Activated CD4-positive, alpha-beta T cell treated with anti-CD3 and anti-CD28 coated beads, Interleukin-2, amount 10 ng/mL, durations not matched to agents 7 days and 5 days (primary cell): Measurements from ENCODE around the gene SMAD5. TPM values are rescaled to one million over a fixed set of nuclear protein-coding genes. Genes with fewer than 3 reads are reported as not detected.

Source experiments
- CTCF ChIA-PET: fragments of 350-600 bp; sonication (Branson Sonifier 250); formaldehyde crosslinking; loops from one replicate; lab custom pipeline; 2021; ENCODE audit warnings: antibody characterized with exemption; lab: Charles Lee
- POLR2A ChIA-PET: fragments of 350-600 bp; sonication (Branson Sonifier 250); formaldehyde crosslinking; loops from one replicate; lab custom pipeline; 2021; ENCODE audit warnings: antibody characterized with exemption; lab: Charles Lee
- DNase-seq: peaks from one replicate; pipeline ENCODE4 v3.0.0-alpha.2; 2020
- H3K27ac Mint-ChIP-seq: one replicate; pipeline ENCODE4 v1.8.0; 2021; ENCODE audit warnings: mild to moderate bottlenecking, moderate library complexity, mixed read lengths
- H3K27me3 Mint-ChIP-seq: one replicate; pipeline ENCODE4 v1.8.0; 2021; ENCODE audit warnings: mixed read lengths
- H3K36me3 Mint-ChIP-seq: one replicate; pipeline ENCODE4 v1.8.0; 2021; ENCODE audit warnings: low read depth, mixed read lengths
- H3K4me1 Mint-ChIP-seq: one replicate; pipeline ENCODE4 v1.8.0; 2021; ENCODE audit warnings: mixed read lengths
- H3K4me3 Mint-ChIP-seq: one replicate; pipeline ENCODE4 v1.8.0; 2021; ENCODE audit warnings: mild to moderate bottlenecking, moderate library complexity, mixed read lengths
- H3K9me3 Mint-ChIP-seq: one replicate; pipeline ENCODE4 v1.8.0; 2021; ENCODE audit warnings: mixed read lengths
- total RNA-seq, 2 experiments: library from RNA; stranded (reverse); gene quantifications; one replicate each; pipeline ENCODE4 v1.2.3, GENCODE V29; 2021

The SMAD5 gene
- 1 to 10 TPM; 8.6 to 9.3 TPM for total RNA-seq

DNA sequence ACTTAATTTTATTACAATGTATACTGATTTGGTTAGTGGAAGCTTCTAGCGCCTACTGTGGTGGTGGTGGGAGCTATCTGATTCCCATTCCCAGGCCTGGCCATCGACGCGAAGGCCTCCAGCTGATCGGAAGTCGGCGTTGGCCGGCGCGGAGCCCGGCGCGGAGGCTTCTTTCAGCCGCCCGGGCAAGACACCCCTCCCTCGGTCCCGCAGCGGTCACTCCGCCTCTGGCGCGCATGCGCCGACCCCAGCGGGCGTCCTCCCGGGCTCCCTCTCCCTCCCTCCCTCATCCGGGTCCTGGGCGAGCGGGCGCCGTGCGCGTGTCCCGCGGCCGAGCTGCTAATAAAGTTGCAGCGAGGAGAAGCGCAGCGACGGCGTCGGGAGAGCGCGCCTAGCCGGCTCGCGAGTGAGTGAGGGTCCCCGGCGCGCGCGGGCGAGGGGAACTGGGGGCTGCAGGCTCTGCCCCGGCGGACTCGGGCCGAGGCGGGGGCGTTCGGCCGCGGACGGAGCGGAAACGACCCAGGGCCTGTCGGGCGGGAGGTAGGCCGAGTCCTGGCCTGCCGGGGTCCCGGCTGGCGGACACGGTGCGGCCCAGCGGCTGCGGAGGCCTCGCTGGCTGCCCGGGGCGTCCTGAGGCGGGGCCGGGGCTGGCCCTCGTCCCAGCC is at the start of gene SMAD5:
TSS of gene SMAD5 (plus strand) at position 289 of the 665 bp plus-strand sequence. CDS start 20,916 bp downstream, outside the sequence.
- CTCF ChIA-PET: interaction anchor here (1.0 kb wide), 1 partner anchor 8 kb away, joined by 3 read pairs; no protein-coding TSS in a partner anchor
- Mint-ChIP-seq H3K9me3 (no peaks in the 10 kb centered on the region), H3K4me1 (peaks cover 18% of the 10 kb centered on the region), H3K27me3 (peaks cover 56% of the 10 kb centered on the region), H3K36me3 (no peaks in the 10 kb centered on the region), H3K27ac (peak within 1 kb of the TSS; percentile 80), H3K4me3 (peak within 1 kb of the TSS; percentile 81)
- DNase-seq: peak; percentile 74
- POLR2A ChIA-PET: no interaction called here

DNA sequence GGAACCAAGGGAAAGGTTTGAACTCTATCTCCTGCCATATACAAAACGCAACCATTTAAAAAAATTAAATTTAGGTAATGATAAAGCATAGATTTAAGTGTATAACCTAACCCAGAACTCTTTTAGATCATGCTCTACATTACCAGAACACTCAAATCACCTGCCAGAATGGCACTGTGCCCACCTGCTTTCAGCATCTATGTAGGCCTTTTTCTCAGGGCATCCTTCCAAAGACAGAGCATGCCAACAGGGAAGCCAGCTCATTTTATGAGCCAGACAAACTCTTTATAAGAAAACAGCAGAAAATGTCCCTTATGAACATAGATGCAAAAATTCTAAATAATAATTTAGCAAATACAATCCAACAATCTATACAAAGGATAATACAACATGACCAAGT is 47.9 kb upstream of the SMAD5 start:
- H3K36me3 Mint-ChIP-seq: peaks cover 1% of the 10 kb centered on the region
- H3K4me1 Mint-ChIP-seq: no peaks in the 10 kb centered on the region
- peaks cover 35% of the 10 kb centered on the region for H3K27me3 Mint-ChIP-seq
- DNase-seq: no peak
- no peak overlapping the region for H3K27ac Mint-ChIP-seq
- POLR2A ChIA-PET: no interaction called here
- CTCF ChIA-PET: interaction anchor here (0.6 to 1.3 kb wide), 2 partner anchors 8 to 17 kb away, joined by 3 to 5 read pairs; no protein-coding TSS in a partner anchor
- no peaks in the 10 kb centered on the region for H3K9me3 Mint-ChIP-seq
- no peak overlapping the region for H3K4me3 Mint-ChIP-seq

DNA sequence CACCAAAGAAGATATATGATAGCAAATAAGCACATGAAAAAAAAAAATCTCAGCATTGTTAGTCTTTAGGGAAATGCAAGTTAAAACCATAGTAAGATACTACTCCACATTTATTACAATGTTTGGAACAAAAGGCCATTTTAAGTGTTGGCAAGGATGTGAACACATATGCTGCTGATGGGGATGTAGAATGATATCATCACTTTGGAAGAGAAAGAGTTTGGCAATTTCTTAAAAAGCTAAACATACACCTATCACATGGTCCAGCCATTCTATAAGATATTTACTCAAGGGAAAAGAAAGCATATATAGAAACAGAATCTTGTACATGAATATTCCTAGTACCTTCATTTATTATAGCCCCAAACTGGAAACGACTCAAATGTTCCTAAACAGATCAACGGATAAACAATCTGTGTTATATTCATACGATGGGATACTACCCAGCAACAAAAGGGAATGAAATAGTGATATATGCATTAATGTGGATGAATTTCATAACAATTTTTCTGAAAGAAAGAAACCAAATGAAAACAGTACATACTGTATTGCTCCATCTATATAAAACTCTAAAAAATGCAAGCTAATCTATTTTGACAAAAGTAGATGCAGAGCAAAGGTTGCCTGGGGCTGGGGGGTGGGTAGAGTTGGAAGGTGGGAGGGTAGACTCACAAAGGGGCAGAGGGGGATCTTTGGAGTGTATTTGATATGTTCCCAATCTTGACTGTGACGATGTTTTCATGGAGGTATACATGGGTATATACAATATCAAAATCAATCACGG is 45.7 kb upstream of the SMAD5 start:
- ChIA-PET POLR2A (no interaction called here), CTCF (interaction anchor here (0.7 kb wide), 1 partner anchor 31 kb away, joined by 4 read pairs; no protein-coding TSS in a partner anchor)
- no peaks in the 10 kb centered on the region for H3K36me3 Mint-ChIP-seq
- peaks cover 20% of the 10 kb centered on the region for H3K27me3 Mint-ChIP-seq
- DNase-seq: no peak
- no peak overlapping the region for H3K27ac Mint-ChIP-seq
- H3K4me1 Mint-ChIP-seq: no peaks in the 10 kb centered on the region
- H3K4me3 Mint-ChIP-seq: no peak overlapping the region
- no peaks in the 10 kb centered on the region for H3K9me3 Mint-ChIP-seq

DNA sequence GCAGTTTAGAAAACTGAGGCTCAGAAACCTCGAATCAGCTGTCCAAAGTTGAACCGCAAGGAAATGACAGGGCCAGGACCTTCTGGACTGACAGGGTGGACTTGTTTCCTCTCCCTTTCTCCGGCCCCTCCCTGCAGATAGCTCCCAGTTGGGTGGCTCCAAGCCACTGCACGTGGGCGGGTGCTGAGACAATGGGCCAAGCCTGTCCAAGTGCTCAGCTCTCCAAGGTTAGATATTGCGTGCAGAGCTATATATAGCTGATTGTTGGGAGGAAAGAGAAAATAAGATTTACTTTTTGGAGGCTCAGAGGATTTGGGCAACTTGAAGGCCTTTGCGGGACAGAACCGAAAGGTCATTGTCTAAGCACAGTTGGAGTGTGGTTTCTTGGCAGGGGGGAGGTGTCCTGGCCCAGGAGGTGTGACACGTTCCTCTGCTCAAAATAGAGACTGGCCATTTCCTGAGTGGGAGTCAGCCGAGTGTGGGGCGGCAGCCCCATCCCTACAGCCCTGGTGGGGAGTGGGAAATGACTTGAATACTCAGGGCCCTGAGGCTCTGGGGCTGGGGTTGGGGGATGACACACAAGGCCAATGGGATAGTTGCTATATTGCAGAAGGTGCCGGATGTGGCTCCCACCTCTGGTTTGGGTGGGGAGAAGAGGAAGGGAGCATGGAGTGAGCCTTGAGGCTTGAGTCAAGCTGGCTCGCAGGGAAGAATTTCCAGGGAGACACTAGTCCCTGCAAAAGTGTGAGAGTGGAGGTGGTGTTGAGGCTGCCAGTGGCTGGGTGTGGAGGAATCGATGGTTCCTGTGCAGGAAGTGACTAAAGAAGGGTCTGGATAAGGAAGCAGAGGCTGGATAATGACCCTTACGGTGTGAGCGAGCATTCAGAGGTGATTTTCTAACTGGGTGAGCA is 44.4 kb upstream of the SMAD5 start:
- POLR2A ChIA-PET: no interaction called here
- Mint-ChIP-seq H3K27me3 (peaks cover 23% of the 10 kb centered on the region), H3K4me3 (no peak overlapping the region), H3K4me1 (no peaks in the 10 kb centered on the region), H3K36me3 (no peaks in the 10 kb centered on the region), H3K9me3 (no peaks in the 10 kb centered on the region), H3K27ac (no peak overlapping the region)
- CTCF ChIA-PET: no interaction called here
- no peak for DNase-seq

DNA sequence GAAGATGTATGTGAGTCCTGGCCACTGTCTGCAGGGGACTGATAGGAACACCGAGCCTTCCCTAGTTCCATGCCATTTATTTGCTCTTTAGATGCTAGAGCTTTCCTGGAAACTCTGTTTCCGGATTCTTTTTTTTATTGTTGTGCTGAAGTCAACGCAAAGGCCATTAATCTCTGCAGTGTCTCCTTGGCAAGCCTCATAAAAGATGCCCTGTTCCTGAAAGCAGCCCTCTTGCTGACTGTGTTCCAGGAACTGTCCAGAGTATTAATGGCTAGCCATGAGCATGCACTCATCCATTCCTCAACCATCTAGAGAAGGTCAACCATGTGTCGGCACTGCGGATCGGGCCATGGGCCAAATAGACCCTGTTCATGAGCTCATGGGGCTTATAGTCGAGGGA is 42.9 kb upstream of the SMAD5 start:
- peaks cover 27% of the 10 kb centered on the region for H3K27me3 Mint-ChIP-seq
- no peak overlapping the region for H3K27ac Mint-ChIP-seq
- ChIA-PET POLR2A (no interaction called here), CTCF (no interaction called here)
- H3K4me1 Mint-ChIP-seq: no peaks in the 10 kb centered on the region
- no peak overlapping the region for H3K4me3 Mint-ChIP-seq
- no peaks in the 10 kb centered on the region for H3K9me3 Mint-ChIP-seq
- no peak for DNase-seq
- no peaks in the 10 kb centered on the region for H3K36me3 Mint-ChIP-seq

DNA sequence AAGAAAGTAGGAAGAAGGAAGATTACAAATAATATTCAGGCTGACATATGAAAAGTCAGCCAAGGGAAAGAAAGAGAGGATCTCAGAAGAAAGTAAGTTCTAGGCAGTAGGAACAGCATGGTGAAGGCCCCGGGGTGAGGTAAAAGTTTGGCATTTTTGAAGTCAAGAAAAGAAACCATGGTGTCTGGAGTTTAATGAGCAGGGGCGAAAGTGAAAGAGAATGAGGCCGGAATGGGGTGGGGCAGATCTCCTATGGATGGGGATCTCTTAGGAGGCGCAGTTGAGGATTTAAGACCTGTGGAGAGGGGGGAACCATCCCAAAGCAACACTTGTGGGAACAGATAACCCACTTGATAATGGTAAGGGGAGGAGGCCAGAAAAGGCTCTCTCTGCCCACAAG is 42.3 kb upstream of the SMAD5 start:
- no peaks in the 10 kb centered on the region for H3K4me1 Mint-ChIP-seq
- H3K9me3 Mint-ChIP-seq: no peaks in the 10 kb centered on the region
- no peak for DNase-seq
- H3K27ac Mint-ChIP-seq: no peak overlapping the region
- peaks cover 28% of the 10 kb centered on the region for H3K27me3 Mint-ChIP-seq
- ChIA-PET CTCF (no interaction called here), POLR2A (no interaction called here)
- no peaks in the 10 kb centered on the region for H3K36me3 Mint-ChIP-seq
- no peak overlapping the region for H3K4me3 Mint-ChIP-seq

DNA sequence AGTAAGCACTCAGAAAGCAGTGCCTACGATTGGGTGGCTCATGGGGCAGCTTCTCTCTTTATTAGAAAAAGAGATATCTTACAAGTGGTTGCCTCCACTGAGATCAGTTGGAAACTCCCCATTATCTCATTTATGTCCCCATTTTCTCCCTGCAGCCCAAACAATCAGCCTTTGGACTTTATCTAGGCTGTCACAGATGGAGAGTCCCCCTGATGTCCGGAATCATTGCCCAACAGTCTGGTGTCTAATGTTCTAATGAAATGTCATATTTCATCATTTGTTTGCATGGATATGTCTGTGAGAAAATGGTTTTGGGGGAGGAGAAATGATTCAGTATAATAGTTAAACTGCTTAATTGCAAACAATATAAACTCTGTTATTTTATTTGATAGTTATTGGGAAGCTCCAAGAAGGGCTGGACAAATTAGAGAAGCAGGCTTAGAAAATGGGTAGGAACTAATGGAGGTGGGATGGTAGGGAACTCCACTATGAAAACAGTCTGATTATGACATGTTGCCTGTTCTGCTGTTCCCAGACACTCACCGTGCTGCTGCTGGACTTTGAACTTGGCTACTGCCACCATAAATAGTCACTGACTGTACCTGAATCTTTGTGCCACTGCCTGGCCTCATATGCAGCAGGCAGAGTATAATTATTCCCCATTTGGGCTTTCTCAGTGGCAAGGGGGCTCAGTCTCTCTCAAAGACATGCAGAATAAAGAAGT is 38.3 kb upstream of the SMAD5 start:
- Mint-ChIP-seq H3K9me3 (no peaks in the 10 kb centered on the region), H3K27ac (no peak overlapping the region), H3K27me3 (peaks cover 29% of the 10 kb centered on the region), H3K4me3 (no peak overlapping the region), H3K4me1 (no peaks in the 10 kb centered on the region), H3K36me3 (no peaks in the 10 kb centered on the region)
- POLR2A ChIA-PET: no interaction called here
- CTCF ChIA-PET: no interaction called here
- no peak for DNase-seq

DNA sequence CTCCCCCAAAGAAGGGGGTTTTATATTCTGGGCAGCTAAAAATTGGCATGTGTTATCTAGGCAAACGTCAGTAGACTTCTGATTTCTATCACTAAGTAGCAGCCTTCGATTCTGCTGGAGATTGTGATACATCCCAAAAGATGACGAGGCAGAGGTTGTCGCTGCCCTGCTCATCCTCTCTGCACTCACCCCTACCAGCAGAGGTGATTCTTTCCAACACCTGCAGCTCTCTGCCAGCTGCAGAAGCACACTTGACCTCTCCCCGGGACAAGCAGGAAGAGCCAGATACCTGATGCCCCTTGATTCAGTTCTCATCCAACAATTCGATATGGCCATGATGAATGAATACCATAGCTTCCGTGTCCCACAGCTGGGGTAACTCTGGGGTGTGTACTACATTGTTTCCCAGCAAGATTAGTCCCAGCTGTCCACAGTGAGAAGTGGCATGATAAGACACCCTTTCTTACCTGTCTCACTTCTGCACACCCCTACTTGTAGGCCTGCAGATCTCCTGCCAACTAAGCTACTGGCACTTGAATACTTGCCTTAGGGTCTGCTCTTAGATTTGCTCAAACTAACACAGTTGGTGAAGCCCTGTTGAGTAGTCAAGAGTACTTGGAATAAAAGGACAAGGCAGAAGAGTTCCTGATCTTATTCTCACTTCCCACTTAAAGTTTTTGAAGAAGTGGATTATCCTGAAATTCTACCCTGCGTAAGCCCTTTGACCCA is 37.6 kb upstream of the SMAD5 start:
- DNase-seq: no peak
- H3K9me3 Mint-ChIP-seq: no peaks in the 10 kb centered on the region
- H3K27ac Mint-ChIP-seq: no peak overlapping the region
- H3K36me3 Mint-ChIP-seq: no peaks in the 10 kb centered on the region
- ChIA-PET CTCF (no interaction called here), POLR2A (no interaction called here)
- H3K27me3 Mint-ChIP-seq: peaks cover 27% of the 10 kb centered on the region
- H3K4me1 Mint-ChIP-seq: no peaks in the 10 kb centered on the region
- H3K4me3 Mint-ChIP-seq: no peak overlapping the region

DNA sequence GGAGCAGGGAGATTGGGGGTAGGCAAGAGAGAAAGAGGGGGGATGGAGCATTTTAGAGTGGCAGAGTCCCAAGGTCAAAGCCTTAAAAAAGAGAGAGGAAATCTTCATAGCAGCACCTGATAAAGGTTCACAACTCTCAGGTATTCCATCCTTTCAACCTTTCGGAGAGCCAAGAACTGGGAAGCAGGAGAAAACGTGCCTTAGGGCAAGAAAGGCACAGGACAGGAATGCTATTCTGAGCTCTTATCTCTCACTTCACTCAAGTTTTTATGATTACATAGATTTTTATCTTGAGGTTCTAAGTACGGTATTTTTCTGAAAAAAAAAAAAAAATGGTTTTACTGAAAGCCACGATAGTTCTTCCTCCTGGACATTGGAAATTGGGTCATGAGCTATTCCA is 34.5 kb upstream of the SMAD5 start:
- ChIA-PET POLR2A (no interaction called here), CTCF (no interaction called here)
- DNase-seq: no peak
- no peaks in the 10 kb centered on the region for H3K9me3 Mint-ChIP-seq
- H3K36me3 Mint-ChIP-seq: no peaks in the 10 kb centered on the region
- no peak overlapping the region for H3K4me3 Mint-ChIP-seq
- no peaks in the 10 kb centered on the region for H3K4me1 Mint-ChIP-seq
- peaks cover 26% of the 10 kb centered on the region for H3K27me3 Mint-ChIP-seq
- no peak overlapping the region for H3K27ac Mint-ChIP-seq

DNA sequence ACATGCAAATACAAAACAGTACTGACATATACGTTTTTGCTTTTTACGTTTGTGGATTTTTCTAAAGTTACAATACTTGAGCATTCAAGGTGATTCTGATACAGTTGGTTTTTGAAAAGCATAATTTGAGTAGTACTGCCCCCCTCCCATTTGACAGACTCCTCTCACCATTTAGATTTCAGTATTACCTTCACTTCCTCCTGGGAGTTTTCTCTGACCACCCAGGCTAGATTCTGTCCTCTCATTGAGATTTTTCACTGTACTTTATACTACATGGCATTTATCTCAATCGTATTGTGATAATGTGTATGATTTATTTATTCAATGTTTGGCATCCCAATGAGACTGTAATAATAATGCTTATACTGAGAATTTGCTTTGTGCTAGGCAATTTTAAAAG is 32.8 kb upstream of the SMAD5 start:
- no peak for DNase-seq
- Mint-ChIP-seq H3K27ac (no peak overlapping the region), H3K4me3 (no peak overlapping the region), H3K4me1 (no peaks in the 10 kb centered on the region), H3K27me3 (peaks cover 22% of the 10 kb centered on the region), H3K36me3 (no peaks in the 10 kb centered on the region), H3K9me3 (no peaks in the 10 kb centered on the region)
- ChIA-PET CTCF (no interaction called here), POLR2A (no interaction called here)

DNA sequence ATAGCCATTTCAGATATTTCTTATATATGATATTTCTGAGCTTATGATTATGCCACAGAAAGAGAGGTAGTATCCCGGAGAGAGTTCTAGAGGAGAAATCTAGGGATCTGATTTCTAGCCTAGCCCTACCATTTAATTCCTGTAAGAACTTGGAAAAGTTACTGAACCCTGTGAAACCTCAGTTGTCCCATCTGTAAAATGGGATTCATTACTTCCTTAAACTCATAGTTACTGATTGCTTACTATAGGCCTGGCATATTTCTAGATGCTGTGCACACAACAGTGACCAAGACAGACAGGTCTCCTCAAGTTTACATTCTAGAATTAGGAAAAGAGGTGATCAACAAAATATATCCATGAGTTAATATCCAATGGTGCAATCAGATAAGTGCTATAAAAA is 30.8 kb upstream of the SMAD5 start:
- no peak overlapping the region for H3K4me3 Mint-ChIP-seq
- peaks cover 14% of the 10 kb centered on the region for H3K27me3 Mint-ChIP-seq
- no peaks in the 10 kb centered on the region for H3K36me3 Mint-ChIP-seq
- no peak overlapping the region for H3K27ac Mint-ChIP-seq
- H3K9me3 Mint-ChIP-seq: no peaks in the 10 kb centered on the region
- no peak for DNase-seq
- CTCF ChIA-PET: interaction anchor here (0.6 to 1.5 kb wide), 2 partner anchors 17 to 819 kb away, joined by 3 read pairs; no protein-coding TSS in a partner anchor
- H3K4me1 Mint-ChIP-seq: no peaks in the 10 kb centered on the region
- POLR2A ChIA-PET: no interaction called here

DNA sequence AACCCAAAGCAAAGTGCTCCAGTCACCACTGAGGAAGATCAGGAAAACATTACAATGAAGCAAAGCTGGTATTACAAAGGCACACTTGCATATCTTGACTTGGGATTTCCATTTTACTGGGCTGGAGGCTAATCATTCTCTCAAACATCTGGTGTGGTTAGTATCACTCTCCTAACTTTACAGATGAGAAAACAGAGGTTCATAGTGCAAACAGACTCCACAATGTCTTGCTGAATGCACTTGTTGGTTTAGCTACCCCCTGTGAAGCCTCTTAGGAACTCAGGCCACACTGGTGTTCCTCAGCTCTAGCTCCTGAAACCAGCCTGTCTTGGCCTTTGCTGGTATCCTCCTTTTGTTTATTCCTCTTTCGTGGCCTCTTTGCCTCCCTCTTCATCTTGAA is 29.5 kb upstream of the SMAD5 start:
- ChIA-PET CTCF (no interaction called here), POLR2A (no interaction called here)
- no peaks in the 10 kb centered on the region for H3K9me3 Mint-ChIP-seq
- H3K36me3 Mint-ChIP-seq: no peaks in the 10 kb centered on the region
- peaks cover 8% of the 10 kb centered on the region for H3K27me3 Mint-ChIP-seq
- no peak for DNase-seq
- no peak overlapping the region for H3K4me3 Mint-ChIP-seq
- H3K4me1 Mint-ChIP-seq: no peaks in the 10 kb centered on the region
- H3K27ac Mint-ChIP-seq: no peak overlapping the region
